CD4-positive, CD25-positive, alpha-beta regulatory T cell (primary cell): ENCODE measurements around the gene SART3. TPM values are rescaled to one million over a fixed set of nuclear protein-coding genes. Genes with fewer than 3 reads are reported as not detected.

Experiments used
- ATAC-seq, 2 donors: fragments of 150-1000 bp; cut with Tn5 transposase; one replicate each; pipeline ENCODE4 v1.10.0; 2021; ENCODE audit warnings: low read depth in 2 of 2, moderate number of reproducible peaks in 2 of 2, moderate library complexity in 1 of 2
- DNase-seq, 3 donors: peaks; one replicate each; pipeline versions ENCODE4 v3.0.0 to v3.0.0-alpha.2; 2012 to 2022; ENCODE audit warnings: mixed read lengths in 1 of 3
- H3K27ac ChIP-seq: one replicate; pipeline ENCODE4 v1.7.0; 2013; ENCODE audit warnings: mild to moderate bottlenecking, low read length; ENCODE audit not compliant: insufficient read depth, poor library complexity, severe bottlenecking
- H3K27me3 ChIP-seq: one replicate; pipeline ENCODE4 v1.7.0; 2013; ENCODE audit warnings: low read length; ENCODE audit not compliant: control insufficient read depth, insufficient read depth
- H3K36me3 ChIP-seq: one replicate; pipeline ENCODE4 v1.7.0; 2013; ENCODE audit warnings: mild to moderate bottlenecking, low read length, moderate library complexity; ENCODE audit not compliant: control insufficient read depth, insufficient read depth
- H3K4me1 ChIP-seq: 2 replicates; pipeline ENCODE4 v1.7.0; 2013; ENCODE audit warnings: mild to moderate bottlenecking, low read length; ENCODE audit not compliant: insufficient read depth, control insufficient read depth, poor library complexity, severe bottlenecking
- H3K4me3 ChIP-seq: one replicate; pipeline ENCODE4 v1.7.0; 2013; ENCODE audit warnings: low read depth, mild to moderate bottlenecking, low read length, moderate library complexity
- H3K9me3 ChIP-seq, 2 experiments: 1 replicate in 1 of 2; 2 replicates in 1 of 2; pipeline ENCODE4 v1.7.0; 2013; ENCODE audit warnings: low read length in 2 of 2, mild to moderate bottlenecking in 1 of 2, moderate library complexity in 1 of 2; ENCODE audit not compliant: control insufficient read depth in 2 of 2
- H3K27ac Mint-ChIP-seq, 3 donors: one replicate each; pipeline ENCODE4 v1.8.0; 2020 to 2022; ENCODE audit warnings: mild to moderate bottlenecking in 3 of 3, mixed read lengths in 3 of 3, moderate library complexity in 2 of 3
- H3K27me3 Mint-ChIP-seq: one replicate; pipeline ENCODE4 v1.8.0; 2022; ENCODE audit warnings: mild to moderate bottlenecking, mixed read lengths
- H3K36me3 Mint-ChIP-seq: one replicate; pipeline ENCODE4 v1.8.0; 2020; ENCODE audit warnings: mixed read lengths
- H3K4me1 Mint-ChIP-seq, 4 donors: one replicate each; pipeline ENCODE4 v1.8.0; 2020 to 2022; ENCODE audit warnings: mixed read lengths in 4 of 4, mild to moderate bottlenecking in 1 of 4
- H3K4me3 Mint-ChIP-seq, 4 donors: one replicate each; pipeline ENCODE4 v1.8.0; 2020 to 2022; ENCODE audit warnings: mild to moderate bottlenecking in 4 of 4, mixed read lengths in 4 of 4, moderate library complexity in 3 of 4
- H3K9me3 Mint-ChIP-seq, 7 donors: one replicate each; pipeline ENCODE4 v1.8.0; 2020 to 2022; ENCODE audit warnings: mixed read lengths in 7 of 7, mild to moderate bottlenecking in 3 of 7, moderate library complexity in 2 of 7
- polyA plus RNA-seq, 4 donors: library from polyadenylated mRNA; unstranded; fragments of 300-500 nt; fragmentation: Illumina TruSeq; gene quantifications; one replicate each; pipeline ENCODE4 v1.2.3, GENCODE V29; 2021
- total RNA-seq: library from RNA; stranded (reverse); gene quantifications from one replicate; pipeline ENCODE4 v1.2.3, GENCODE V29; 2022

Gene SART3
- total and polyA plus RNA-seq, 5 donors from 2014 or later = 25.3 to 107 (median 32.6) TPM

- Histone ChIP-seq H3K27ac (peak overlapping the region; percentile 27), H3K36me3 (peaks cover 45% of the 10 kb centered on the region)
- H3K9me3 Mint-ChIP-seq = no peaks in the 10 kb centered on the region
Observed at GRCh38 chr12:108566452-108566851, 5.5 kb upstream of the SART3 start.

GRCh38 chr12:108565976-108566375 is 5.0 kb upstream of the SART3 start:
- no peaks in the 10 kb centered on the region for H3K9me3 Mint-ChIP-seq
- no peaks in the 10 kb centered on the region for H3K27me3 Mint-ChIP-seq
- H3K4me1 Mint-ChIP-seq = peaks cover 24 to 65% (median 43%) of the 10 kb centered on the region in 4 donors
- H3K27ac Mint-ChIP-seq = peak overlapping the region; percentile 34 to 95 (median 60)
- H3K4me3 Mint-ChIP-seq = no peak overlapping the region
- Histone ChIP-seq H3K27ac (peak overlapping the region; percentile 47), H3K27me3 (no peaks in the 10 kb centered on the region), H3K9me3 (no peaks in the 10 kb centered on the region), H3K36me3 (peaks cover 45% of the 10 kb centered on the region), H3K4me1 (peaks cover 56% of the 10 kb centered on the region), H3K4me3 (no peak overlapping the region)
- ATAC-seq = no peak
- H3K36me3 Mint-ChIP-seq = peaks cover 16% of the 10 kb centered on the region
- peak in 2 of 3 donors; percentile 31 to 58 for DNase-seq

More at GRCh38 chr12:108566452-108566851, 5.5 kb upstream of the SART3 start:
- Mint-ChIP-seq H3K4me1 (peaks cover 21 to 68% (median 42%) of the 10 kb centered on the region in 4 donors), H3K27ac (peak overlapping the region; percentile 34 to 98 (median 95)), H3K4me3 (peak overlapping the region in 1 of 4 donors; percentile 48), H3K27me3 (no peaks in the 10 kb centered on the region), H3K36me3 (peaks cover 16% of the 10 kb centered on the region)
- H3K4me1 ChIP-seq = peaks cover 57% of the 10 kb centered on the region
- no peaks in the 10 kb centered on the region for H3K9me3 ChIP-seq
- no peak overlapping the region for H3K4me3 ChIP-seq
- H3K27me3 ChIP-seq = no peaks in the 10 kb centered on the region
- ATAC-seq = no peak
- no peak for DNase-seq

GRCh38 chr12:108565146-108565545 is 4.2 kb upstream of the SART3 start:
- Histone ChIP-seq H3K27me3 (no peaks in the 10 kb centered on the region), H3K36me3 (peaks cover 45% of the 10 kb centered on the region), H3K4me1 (peaks cover 62% of the 10 kb centered on the region), H3K9me3 (no peaks in the 10 kb centered on the region), H3K4me3 (no peak overlapping the region), H3K27ac (peak overlapping the region; percentile 47)
- DNase-seq (no peak), ATAC-seq (no peak)
- Mint-ChIP-seq H3K27ac (peak overlapping the region; percentile 42 to 67 (median 60)), H3K4me1 (peaks cover 21 to 63% (median 43%) of the 10 kb centered on the region in 4 donors), H3K36me3 (peaks cover 19% of the 10 kb centered on the region), H3K27me3 (no peaks in the 10 kb centered on the region), H3K4me3 (peak overlapping the region in 1 of 4 donors; percentile 1), H3K9me3 (no peaks in the 10 kb centered on the region)

GRCh38 chr12:108564724-108565123 is 3.8 kb upstream of the SART3 start:
- H3K27ac Mint-ChIP-seq = peak overlapping the region in 2 of 3 donors; percentile 48 to 60
- Histone ChIP-seq H3K9me3 (no peaks in the 10 kb centered on the region), H3K27ac (peak overlapping the region; percentile 47), H3K4me1 (peaks cover 66% of the 10 kb centered on the region), H3K4me3 (no peak overlapping the region), H3K27me3 (no peaks in the 10 kb centered on the region), H3K36me3 (peaks cover 45% of the 10 kb centered on the region)
- H3K36me3 Mint-ChIP-seq = peaks cover 19% of the 10 kb centered on the region
- H3K9me3 Mint-ChIP-seq = no peaks in the 10 kb centered on the region
- ATAC-seq = no peak
- peaks cover 25 to 63% (median 45%) of the 10 kb centered on the region in 4 donors for H3K4me1 Mint-ChIP-seq
- no peak for DNase-seq
- H3K27me3 Mint-ChIP-seq = no peaks in the 10 kb centered on the region
- H3K4me3 Mint-ChIP-seq = peak overlapping the region in 1 of 4 donors; percentile 24

- no peak for ATAC-seq
Observed at GRCh38 chr12:108563804-108564151, 2.8 kb upstream of the SART3 start.

GRCh38 chr12:108563136-108563803 is 2.3 kb upstream of the SART3 start:
- ATAC-seq = peak; percentile 62 to 67
- no peaks in the 10 kb centered on the region for H3K9me3 ChIP-seq
- peak; percentile 78 to 93 (median 88) for DNase-seq
- no peaks in the 10 kb centered on the region for H3K27me3 ChIP-seq
- H3K4me3 Mint-ChIP-seq = peak overlapping the region; percentile 98 to 100 (median 100)
- H3K36me3 Mint-ChIP-seq = peaks cover 11% of the 10 kb centered on the region
- peak overlapping the region; percentile 78 to 100 (median 99) for H3K27ac Mint-ChIP-seq
- H3K27ac ChIP-seq = peak overlapping the region; percentile 93
- peaks cover 66% of the 10 kb centered on the region for H3K4me1 ChIP-seq
- no peaks in the 10 kb centered on the region for H3K27me3 Mint-ChIP-seq
- H3K36me3 ChIP-seq = peaks cover 41% of the 10 kb centered on the region
- peak overlapping the region; percentile 91 for H3K4me3 ChIP-seq
- H3K9me3 Mint-ChIP-seq = no peaks in the 10 kb centered on the region
- peaks cover 18 to 61% (median 38%) of the 10 kb centered on the region in 4 donors for H3K4me1 Mint-ChIP-seq

More at GRCh38 chr12:108563804-108564151, 2.8 kb upstream of the SART3 start:
- H3K36me3 Mint-ChIP-seq = peaks cover 15% of the 10 kb centered on the region
- H3K4me1 Mint-ChIP-seq = peaks cover 21 to 62% (median 42%) of the 10 kb centered on the region in 4 donors
- H3K27ac Mint-ChIP-seq = peak overlapping the region; percentile 78 to 100 (median 99)
- H3K4me1 ChIP-seq = peaks cover 68% of the 10 kb centered on the region
- H3K27ac ChIP-seq = peak overlapping the region; percentile 93
- H3K4me3 Mint-ChIP-seq = peak overlapping the region; percentile 98 to 100 (median 100)
- no peak for DNase-seq
- no peaks in the 10 kb centered on the region for H3K9me3 Mint-ChIP-seq
- peak overlapping the region; percentile 91 for H3K4me3 ChIP-seq
- H3K27me3 ChIP-seq = no peaks in the 10 kb centered on the region
- H3K9me3 ChIP-seq = no peaks in the 10 kb centered on the region
- peaks cover 41% of the 10 kb centered on the region for H3K36me3 ChIP-seq
- no peaks in the 10 kb centered on the region for H3K27me3 Mint-ChIP-seq

GRCh38 chr12:108562348-108563135 is 1.6 kb upstream of the SART3 start, which contains the start of gene ISCU:
ISCU (plus strand) TSS chr12:108562596; CDS start chr12:108562623, 27 bp downstream.
- peaks cover 66% of the 10 kb centered on the region for H3K4me1 ChIP-seq
- peaks cover 35% of the 10 kb centered on the region for H3K36me3 ChIP-seq
- Mint-ChIP-seq H3K4me3 (peak within 1 kb of the TSS; percentile 98 to 100 (median 100)), H3K36me3 (peaks cover 11% of the 10 kb centered on the region), H3K27me3 (no peaks in the 10 kb centered on the region), H3K27ac (peak within 1 kb of the TSS; percentile 99 to 100 (median 100)), H3K4me1 (peaks cover 18 to 61% (median 36%) of the 10 kb centered on the region in 4 donors), H3K9me3 (no peaks in the 10 kb centered on the region)
- peak; percentile 98 to 99 (median 98) for DNase-seq
- no peaks in the 10 kb centered on the region for H3K27me3 ChIP-seq
- ATAC-seq = peak; percentile 65 to 72
- H3K4me3 ChIP-seq = peak within 1 kb of the TSS; percentile 97
- no peaks in the 10 kb centered on the region for H3K9me3 ChIP-seq
- H3K27ac ChIP-seq = peak within 1 kb of the TSS; percentile 93
